ENCODE results near the gene PAPPA2.

PAPPA2 gene

DNA sequence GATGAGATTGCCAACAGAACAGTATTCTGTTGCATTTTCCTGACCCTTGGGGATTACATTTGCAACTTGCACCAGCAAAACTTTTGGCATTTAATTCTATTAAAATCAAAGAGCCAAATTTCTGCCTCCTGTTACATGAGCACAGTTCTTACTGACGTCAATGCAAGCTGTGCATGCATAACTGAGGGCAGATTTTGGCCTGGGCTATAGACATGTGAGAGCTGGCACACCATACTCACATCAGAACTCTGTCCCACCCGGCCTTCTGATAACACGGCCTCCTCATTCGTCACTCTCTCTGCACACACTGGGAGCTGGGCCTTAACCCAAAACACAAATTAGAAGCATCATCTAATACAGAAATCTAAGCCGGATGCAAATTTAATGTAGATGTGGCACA, 31.5 kb downstream of the PAPPA2 start:
- H4K20me1 ChIP-seq (ENCODE audit: insufficient read depth, low read length), result no peaks in the 10 kb centered on the region
- no peak overlapping the region for H3K4me2 ChIP-seq (ENCODE audit: low read length)
- H3F3A ChIP-seq (ENCODE audit: insufficient read depth, low read length), result no peaks in the 10 kb centered on the region
- no peak overlapping the region for H2AFZ ChIP-seq (ENCODE audit: low read length)
- no peaks in the 10 kb centered on the region for H3K27me3 ChIP-seq (ENCODE audit: insufficient read depth, low read length)
- H3K9ac ChIP-seq (ENCODE audit: low read length), result no peak overlapping the region
- no peaks in the 10 kb centered on the region for H3K4me1 ChIP-seq (ENCODE audit: insufficient read depth, low read length, severe bottlenecking)
- no peak overlapping the region for H3K4me3 ChIP-seq (ENCODE audit: low read depth, low read length, poor library complexity, severe bottlenecking)
- no peaks in the 10 kb centered on the region for H3K79me2 ChIP-seq (ENCODE audit: insufficient read depth, low read length)
- no peaks in the 10 kb centered on the region for H3K9me3 ChIP-seq (ENCODE audit: low read length)
- no peak overlapping the region for H3K27ac ChIP-seq (ENCODE audit: low read depth, low read length, poor library complexity, severe bottlenecking)
- no peak for TF ChIP-seq EZH2 (IDR thresholded peaks at IDR 0.05; ENCODE audit: borderline replicate concordance, low read length)
- TF ChIP-seq, protein P1, sequence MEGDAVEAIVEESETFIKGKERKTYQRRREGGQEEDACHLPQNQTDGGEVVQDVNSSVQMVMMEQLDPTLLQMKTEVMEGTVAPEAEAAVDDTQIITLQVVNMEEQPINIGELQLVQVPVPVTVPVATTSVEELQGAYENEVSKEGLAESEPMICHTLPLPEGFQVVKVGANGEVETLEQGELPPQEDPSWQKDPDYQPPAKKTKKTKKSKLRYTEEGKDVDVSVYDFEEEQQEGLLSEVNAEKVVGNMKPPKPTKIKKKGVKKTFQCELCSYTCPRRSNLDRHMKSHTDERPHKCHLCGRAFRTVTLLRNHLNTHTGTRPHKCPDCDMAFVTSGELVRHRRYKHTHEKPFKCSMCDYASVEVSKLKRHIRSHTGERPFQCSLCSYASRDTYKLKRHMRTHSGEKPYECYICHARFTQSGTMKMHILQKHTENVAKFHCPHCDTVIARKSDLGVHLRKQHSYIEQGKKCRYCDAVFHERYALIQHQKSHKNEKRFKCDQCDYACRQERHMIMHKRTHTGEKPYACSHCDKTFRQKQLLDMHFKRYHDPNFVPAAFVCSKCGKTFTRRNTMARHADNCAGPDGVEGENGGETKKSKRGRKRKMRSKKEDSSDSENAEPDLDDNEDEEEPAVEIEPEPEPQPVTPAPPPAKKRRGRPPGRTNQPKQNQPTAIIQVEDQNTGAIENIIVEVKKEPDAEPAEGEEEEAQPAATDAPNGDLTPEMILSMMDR (IDR thresholded peaks at IDR 0.05; ENCODE audit: low read length), result no peak
- H3K36me3 ChIP-seq (ENCODE audit: insufficient read depth, low read length), result no peaks in the 10 kb centered on the region
- no peaks in the 10 kb centered on the region for H3K9me2 ChIP-seq (ENCODE audit: low read depth, low read length)

DNA sequence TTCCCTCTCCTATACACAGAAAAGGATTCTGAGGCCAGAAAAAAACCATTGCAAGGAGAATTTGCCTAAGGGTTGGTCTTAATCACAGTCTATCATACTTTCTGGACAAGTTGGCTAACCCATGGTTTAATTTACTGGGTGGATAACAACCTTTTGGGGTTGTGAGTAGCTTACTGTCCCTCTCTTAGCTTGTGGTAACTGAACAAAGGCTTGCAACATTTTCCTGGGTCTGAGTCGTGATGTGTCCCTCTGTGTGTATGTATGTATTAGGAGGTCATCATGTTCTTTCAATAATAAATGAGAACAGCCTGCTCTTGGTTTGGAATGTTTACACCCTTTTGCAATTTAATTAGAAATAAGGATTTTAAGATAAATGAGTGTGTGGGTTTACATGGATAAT, 36.7 kb downstream of the PAPPA2 start:
- H3K36me3 ChIP-seq (ENCODE audit: insufficient read depth, low read length), result no peaks in the 10 kb centered on the region
- no peaks in the 10 kb centered on the region for H3K27me3 ChIP-seq (ENCODE audit: insufficient read depth, low read length)
- H3K27ac ChIP-seq (ENCODE audit: low read depth, low read length, poor library complexity, severe bottlenecking), result no peak overlapping the region
- H3K79me2 ChIP-seq (ENCODE audit: insufficient read depth, low read length), result no peaks in the 10 kb centered on the region
- H3K4me2 ChIP-seq (ENCODE audit: low read length), result no peak overlapping the region
- H3K4me1 ChIP-seq (ENCODE audit: insufficient read depth, low read length, severe bottlenecking), result no peaks in the 10 kb centered on the region
- no peak overlapping the region for H3K9ac ChIP-seq (ENCODE audit: low read length)
- no peak overlapping the region for H2AFZ ChIP-seq (ENCODE audit: low read length)
- TF ChIP-seq EZH2 (IDR thresholded peaks at IDR 0.05; ENCODE audit: borderline replicate concordance, low read length), result no peak
- TF ChIP-seq, protein P1 (IDR thresholded peaks at IDR 0.05; ENCODE audit: low read length), result no peak
- H3K9me3 ChIP-seq (ENCODE audit: low read length), result no peaks in the 10 kb centered on the region
- no peaks in the 10 kb centered on the region for H3F3A ChIP-seq (ENCODE audit: insufficient read depth, low read length)
- no peaks in the 10 kb centered on the region for H4K20me1 ChIP-seq (ENCODE audit: insufficient read depth, low read length)
- no peaks in the 10 kb centered on the region for H3K9me2 ChIP-seq (ENCODE audit: low read depth, low read length)
- H3K4me3 ChIP-seq (ENCODE audit: low read depth, low read length, poor library complexity, severe bottlenecking), result no peak overlapping the region

DNA sequence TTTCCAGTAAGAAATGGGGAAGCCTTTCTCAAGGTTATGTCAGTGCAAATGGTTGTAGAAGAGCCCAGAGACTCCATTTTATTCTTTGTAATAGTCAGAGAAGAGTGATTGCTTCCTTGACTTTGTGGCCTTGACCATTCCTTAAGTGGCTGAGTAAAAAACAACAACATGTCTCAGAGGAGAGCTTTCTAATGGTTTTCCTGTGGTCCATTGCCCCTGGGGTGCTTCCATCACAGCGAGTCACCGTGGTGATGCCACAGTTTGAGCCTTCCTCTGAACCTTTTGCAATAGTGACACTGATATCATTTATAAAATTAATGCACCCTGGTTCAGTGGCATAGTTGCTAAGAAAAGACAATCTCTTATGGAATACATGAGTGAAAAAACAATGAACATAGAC, 38.6 kb downstream of the PAPPA2 start:
- Histone ChIP-seq H3K4me1 (ENCODE audit: insufficient read depth, low read length, severe bottlenecking) (no peaks in the 10 kb centered on the region), H3K79me2 (ENCODE audit: insufficient read depth, low read length) (no peaks in the 10 kb centered on the region), H3K4me2 (ENCODE audit: low read length) (no peak overlapping the region), H3K9ac (ENCODE audit: low read length) (no peak overlapping the region), H3K27ac (ENCODE audit: low read depth, low read length, poor library complexity, severe bottlenecking) (no peak overlapping the region), H3K9me2 (ENCODE audit: low read depth, low read length) (no peaks in the 10 kb centered on the region), H3K9me3 (ENCODE audit: low read length) (no peaks in the 10 kb centered on the region), H3K4me3 (ENCODE audit: low read depth, low read length, poor library complexity, severe bottlenecking) (no peak overlapping the region), H3K27me3 (ENCODE audit: insufficient read depth, low read length) (no peaks in the 10 kb centered on the region), H3F3A (ENCODE audit: insufficient read depth, low read length) (no peaks in the 10 kb centered on the region), H4K20me1 (ENCODE audit: insufficient read depth, low read length) (no peaks in the 10 kb centered on the region), H2AFZ (ENCODE audit: low read length) (no peak overlapping the region), H3K36me3 (ENCODE audit: insufficient read depth, low read length) (no peaks in the 10 kb centered on the region)
- no peak for TF ChIP-seq EZH2 (IDR thresholded peaks at IDR 0.05; ENCODE audit: borderline replicate concordance, low read length)
- TF ChIP-seq, protein P1 (IDR thresholded peaks at IDR 0.05; ENCODE audit: low read length), result no peak
